ENCODE data around the gene NBL1.

The NBL1 gene

DNA sequence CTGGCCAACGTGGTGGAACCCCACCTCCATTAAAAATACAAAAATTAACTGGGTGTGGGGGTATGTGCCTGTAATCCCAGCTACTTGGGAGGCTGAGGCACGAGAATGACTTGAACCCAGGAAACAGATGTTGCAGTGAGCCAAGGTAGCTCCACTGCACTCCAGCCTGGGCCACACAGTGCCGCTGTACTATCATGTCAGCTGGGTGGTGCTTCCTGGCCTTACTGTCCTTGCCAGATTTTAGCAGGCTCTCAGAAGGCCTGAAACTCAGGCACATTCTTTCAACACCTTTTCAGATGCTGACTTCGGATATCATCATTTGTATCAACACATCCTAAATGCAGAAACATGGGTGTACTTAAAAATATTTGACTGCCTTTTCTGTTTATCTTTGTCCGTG, 31.6 kb upstream of the NBL1 start:
- Histone ChIP-seq H3K27me3 (ENCODE audit: control insufficient read depth, insufficient read depth, low read length) (no peaks in the 10 kb centered on the region), H3K36me3 (ENCODE audit: control insufficient read depth, insufficient read depth, low read length) (no peaks in the 10 kb centered on the region), H3K4me3 (ENCODE audit: low read depth, low read length) (no peak overlapping the region), H3K9me3 (ENCODE audit: control insufficient read depth, insufficient read depth, low read length) (no peaks in the 10 kb centered on the region), H3K9ac (ENCODE audit: low read depth, low read length) (no peak overlapping the region), H3K4me1 (ENCODE audit: control insufficient read depth, insufficient read depth, low read length) (no peaks in the 10 kb centered on the region)

DNA sequence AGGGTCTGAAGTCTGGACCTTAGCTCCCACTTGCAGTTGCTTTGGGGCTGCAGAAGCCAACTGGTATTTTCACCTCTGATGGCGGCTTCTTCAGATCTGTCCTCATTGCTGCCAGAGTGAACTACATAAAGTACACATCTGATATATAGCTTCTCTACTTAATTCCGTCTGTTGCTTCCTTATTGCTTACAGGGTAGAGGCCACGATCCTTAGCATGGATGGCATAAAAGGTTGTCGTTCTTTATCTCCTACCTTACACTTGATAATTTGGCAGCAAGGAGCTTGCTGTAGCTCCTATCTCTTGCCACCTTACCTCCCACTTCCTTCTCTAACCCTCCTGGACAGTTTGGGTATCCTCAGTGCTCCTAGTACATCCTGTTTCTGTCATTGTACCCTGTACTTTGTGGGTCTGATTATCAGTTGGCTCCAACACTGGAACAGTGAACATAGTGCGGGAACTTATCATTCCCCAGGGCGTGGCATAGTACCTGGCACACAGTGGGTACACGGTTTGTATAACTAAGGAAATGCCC, 30.9 kb upstream of the NBL1 start:
- Histone ChIP-seq H3K27me3 (ENCODE audit: control insufficient read depth, insufficient read depth, low read length) (no peaks in the 10 kb centered on the region), H3K4me1 (ENCODE audit: control insufficient read depth, insufficient read depth, low read length) (no peaks in the 10 kb centered on the region), H3K4me3 (ENCODE audit: low read depth, low read length) (no peak overlapping the region), H3K9ac (ENCODE audit: low read depth, low read length) (no peak overlapping the region), H3K36me3 (ENCODE audit: control insufficient read depth, insufficient read depth, low read length) (no peaks in the 10 kb centered on the region), H3K9me3 (ENCODE audit: control insufficient read depth, insufficient read depth, low read length) (no peaks in the 10 kb centered on the region)

DNA sequence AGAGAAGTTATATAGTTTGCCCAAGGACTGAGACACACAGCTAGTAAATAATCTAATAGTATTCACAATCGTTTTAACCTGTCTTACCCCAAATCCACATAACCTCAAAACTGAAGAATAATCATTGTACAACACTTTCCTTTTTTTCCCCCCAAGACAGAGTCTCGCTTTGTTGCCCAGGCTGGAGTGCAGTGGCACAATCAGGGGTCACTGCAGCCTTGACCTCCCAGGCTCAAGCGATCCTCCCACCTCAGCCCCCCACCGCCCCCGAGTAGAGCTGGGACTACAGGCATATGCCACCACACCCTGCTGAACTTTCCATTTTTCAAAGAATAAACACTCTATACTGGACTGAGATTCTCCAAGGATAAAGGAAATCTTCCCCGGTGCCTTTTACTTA, 28.7 kb upstream of the NBL1 start:
- Histone ChIP-seq H3K36me3 (ENCODE audit: control insufficient read depth, insufficient read depth, low read length) (no peaks in the 10 kb centered on the region), H3K9ac (ENCODE audit: low read depth, low read length) (no peak overlapping the region), H3K9me3 (ENCODE audit: control insufficient read depth, insufficient read depth, low read length) (no peaks in the 10 kb centered on the region), H3K4me3 (ENCODE audit: low read depth, low read length) (no peak overlapping the region), H3K4me1 (ENCODE audit: control insufficient read depth, insufficient read depth, low read length) (peaks cover 10% of the 10 kb centered on the region), H3K27me3 (ENCODE audit: control insufficient read depth, insufficient read depth, low read length) (no peaks in the 10 kb centered on the region)

DNA sequence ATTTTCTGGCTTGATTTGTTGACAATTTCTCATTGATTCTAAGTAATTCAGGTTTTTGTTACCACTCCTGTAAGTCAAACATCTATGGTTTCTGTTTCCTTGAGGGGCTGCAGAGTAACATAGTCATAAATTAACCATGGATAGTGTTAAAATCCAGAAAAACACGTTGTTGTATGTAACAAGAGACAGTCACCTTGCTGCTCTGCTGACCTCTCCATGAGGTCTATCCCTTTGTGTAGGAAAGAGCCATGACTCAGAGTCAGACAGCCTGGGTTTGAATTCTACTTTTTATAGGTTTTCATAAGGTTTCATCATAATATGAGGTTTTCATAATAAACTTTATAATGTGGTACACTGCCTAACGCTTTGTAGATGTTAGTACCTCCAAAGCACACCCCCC, 27.6 kb upstream of the NBL1 start:
- no peaks in the 10 kb centered on the region for H3K9me3 ChIP-seq (ENCODE audit: control insufficient read depth, insufficient read depth, low read length)
- no peak overlapping the region for H3K4me3 ChIP-seq (ENCODE audit: low read depth, low read length)
- H3K27me3 ChIP-seq (ENCODE audit: control insufficient read depth, insufficient read depth, low read length), result no peaks in the 10 kb centered on the region
- H3K9ac ChIP-seq (ENCODE audit: low read depth, low read length), result no peak overlapping the region
- no peaks in the 10 kb centered on the region for H3K36me3 ChIP-seq (ENCODE audit: control insufficient read depth, insufficient read depth, low read length)
- peaks cover 11% of the 10 kb centered on the region for H3K4me1 ChIP-seq (ENCODE audit: control insufficient read depth, insufficient read depth, low read length)

DNA sequence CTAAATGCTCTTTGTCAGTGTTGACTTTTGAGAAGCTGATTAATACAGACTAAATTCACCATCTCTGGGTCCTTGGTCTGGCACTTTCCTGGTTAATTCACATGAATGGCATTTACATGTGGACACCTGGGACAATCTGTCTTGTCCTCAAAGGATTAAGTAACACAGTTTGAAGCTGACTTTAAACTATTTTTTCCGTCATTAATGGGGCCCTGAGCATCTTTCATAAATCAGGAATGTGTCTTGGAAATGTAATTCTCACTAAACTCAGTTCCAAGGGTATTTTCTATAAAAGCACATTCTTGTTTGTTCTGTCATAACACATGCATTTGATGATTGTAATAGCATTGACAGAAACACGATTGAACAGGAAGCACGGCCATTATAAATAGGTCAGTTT, 26.7 kb upstream of the NBL1 start:
- Histone ChIP-seq H3K27me3 (ENCODE audit: control insufficient read depth, insufficient read depth, low read length) (no peaks in the 10 kb centered on the region), H3K4me1 (ENCODE audit: control insufficient read depth, insufficient read depth, low read length) (peaks cover 11% of the 10 kb centered on the region), H3K36me3 (ENCODE audit: control insufficient read depth, insufficient read depth, low read length) (no peaks in the 10 kb centered on the region), H3K9ac (ENCODE audit: low read depth, low read length) (no peak overlapping the region), H3K9me3 (ENCODE audit: control insufficient read depth, insufficient read depth, low read length) (no peaks in the 10 kb centered on the region), H3K4me3 (ENCODE audit: low read depth, low read length) (no peak overlapping the region)

DNA sequence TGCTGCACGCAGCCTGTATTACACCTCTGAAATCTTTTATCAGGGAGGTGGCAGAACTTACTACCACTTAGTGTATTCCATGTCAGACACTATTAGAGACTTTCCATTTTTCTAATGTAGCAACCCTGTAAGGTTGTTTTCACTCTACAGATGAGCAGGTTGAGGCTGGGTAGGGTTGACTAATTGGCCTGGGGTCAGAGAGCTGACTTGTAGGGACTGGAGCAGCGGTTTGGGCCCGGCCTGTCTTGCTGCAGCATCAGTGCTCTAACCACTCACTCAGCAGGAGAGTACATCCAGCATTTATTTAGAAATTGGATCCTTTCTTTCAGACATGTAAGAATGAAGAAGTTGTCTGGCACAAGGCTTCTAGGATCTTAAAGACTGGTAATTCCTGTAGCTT, 25.7 kb upstream of the NBL1 start:
- Histone ChIP-seq H3K4me3 (ENCODE audit: low read depth, low read length) (no peak overlapping the region), H3K36me3 (ENCODE audit: control insufficient read depth, insufficient read depth, low read length) (no peaks in the 10 kb centered on the region), H3K4me1 (ENCODE audit: control insufficient read depth, insufficient read depth, low read length) (peaks cover 11% of the 10 kb centered on the region), H3K9me3 (ENCODE audit: control insufficient read depth, insufficient read depth, low read length) (no peaks in the 10 kb centered on the region), H3K27me3 (ENCODE audit: control insufficient read depth, insufficient read depth, low read length) (no peaks in the 10 kb centered on the region), H3K9ac (ENCODE audit: low read depth, low read length) (no peak overlapping the region)

DNA sequence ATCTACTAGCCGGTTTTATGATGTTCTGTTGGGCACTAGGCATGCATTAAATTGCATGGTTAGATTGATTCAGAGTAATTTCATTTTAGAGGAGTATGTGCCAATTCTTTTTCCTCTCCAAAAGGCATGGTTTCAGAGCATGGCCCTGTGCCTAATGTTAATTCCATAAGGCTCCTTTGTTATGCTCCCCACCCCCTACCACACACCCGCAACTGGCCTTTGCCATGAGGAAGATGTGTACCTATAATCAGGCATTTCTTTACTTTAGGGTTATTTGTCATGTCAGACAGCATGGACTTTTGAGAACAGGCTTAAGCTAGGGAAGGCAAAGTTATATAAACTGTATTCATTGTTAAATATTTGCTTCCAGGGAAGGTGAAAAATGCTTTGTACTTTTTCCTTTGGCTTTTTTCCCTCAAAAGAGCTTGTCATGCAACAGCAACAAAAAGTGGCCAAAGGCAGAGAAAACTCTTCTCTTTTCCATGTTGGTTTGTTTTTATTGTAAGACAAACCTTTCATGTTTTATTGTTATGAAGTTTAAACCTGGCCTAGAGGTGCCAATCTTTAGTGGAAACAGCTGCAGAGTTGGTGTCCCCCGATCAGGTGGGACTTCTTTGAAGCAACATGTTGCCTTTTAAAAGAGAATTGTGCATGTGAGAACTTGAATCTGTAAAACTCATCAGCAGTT, 24.3 kb upstream of the NBL1 start:
- H3K9me3 ChIP-seq (ENCODE audit: control insufficient read depth, insufficient read depth, low read length), result no peaks in the 10 kb centered on the region
- H3K4me1 ChIP-seq (ENCODE audit: control insufficient read depth, insufficient read depth, low read length), result peaks cover 11% of the 10 kb centered on the region
- no peak overlapping the region for H3K9ac ChIP-seq (ENCODE audit: low read depth, low read length)
- no peak overlapping the region for H3K4me3 ChIP-seq (ENCODE audit: low read depth, low read length)
- peaks cover 3% of the 10 kb centered on the region for H3K36me3 ChIP-seq (ENCODE audit: control insufficient read depth, insufficient read depth, low read length)
- no peaks in the 10 kb centered on the region for H3K27me3 ChIP-seq (ENCODE audit: control insufficient read depth, insufficient read depth, low read length)

DNA sequence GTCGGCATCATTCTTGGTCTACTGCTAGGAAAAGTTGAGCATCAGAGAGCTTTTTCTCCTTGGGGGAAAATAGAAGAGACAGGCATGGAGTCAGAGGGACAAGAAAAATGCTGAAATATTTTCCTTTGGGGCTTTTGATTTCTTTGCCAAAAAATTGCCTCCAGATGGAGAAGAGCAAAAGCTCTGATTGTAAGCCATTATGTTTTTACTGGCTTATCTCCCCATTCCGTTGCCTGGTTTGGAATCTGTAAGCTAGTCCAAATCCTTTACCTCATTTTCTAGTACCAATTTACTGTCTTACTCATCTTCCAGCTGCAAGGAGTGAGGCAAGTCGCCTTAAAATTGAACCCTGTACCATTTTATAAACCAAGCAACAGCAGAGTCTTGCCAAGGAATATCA, 23.3 kb upstream of the NBL1 start:
- Histone ChIP-seq H3K4me1 (ENCODE audit: control insufficient read depth, insufficient read depth, low read length) (peaks cover 11% of the 10 kb centered on the region), H3K36me3 (ENCODE audit: control insufficient read depth, insufficient read depth, low read length) (peaks cover 8% of the 10 kb centered on the region), H3K9me3 (ENCODE audit: control insufficient read depth, insufficient read depth, low read length) (no peaks in the 10 kb centered on the region)

DNA sequence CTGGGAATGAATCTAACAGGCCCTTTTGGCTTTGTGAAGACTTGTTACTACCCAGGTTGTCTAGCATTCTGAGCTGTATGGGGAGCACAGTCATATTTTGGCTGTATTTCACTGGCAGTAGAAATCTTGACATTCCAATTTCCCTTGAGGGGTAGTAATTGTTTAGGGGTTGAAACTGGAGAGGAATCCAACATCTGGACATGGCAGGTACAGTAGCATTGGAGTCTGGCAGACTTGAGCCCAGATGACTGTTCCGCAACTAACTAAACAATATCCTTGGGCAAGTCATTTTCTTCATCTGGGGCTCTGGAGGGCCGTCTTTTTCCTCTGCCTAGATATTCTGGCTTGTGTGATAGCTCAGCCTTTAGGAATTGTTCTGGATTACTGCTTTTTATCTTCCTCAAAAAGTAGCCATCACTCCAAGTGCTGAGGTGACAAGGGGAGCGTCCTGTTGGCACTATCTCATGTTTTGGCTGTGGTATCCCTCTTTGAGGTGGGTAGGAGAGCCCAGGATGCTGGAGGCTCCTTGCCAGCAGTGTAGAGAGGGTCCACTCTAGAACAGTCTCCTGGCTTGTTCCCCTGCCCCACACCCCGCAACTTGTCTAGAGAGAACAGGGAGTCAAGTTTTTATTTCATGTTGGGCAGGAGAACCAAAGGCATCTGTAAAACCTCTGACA, 22.7 kb upstream of the NBL1 start:
- Histone ChIP-seq H3K36me3 (ENCODE audit: control insufficient read depth, insufficient read depth, low read length) (peaks cover 11% of the 10 kb centered on the region), H3K9ac (ENCODE audit: low read depth, low read length) (no peak overlapping the region), H3K4me3 (ENCODE audit: low read depth, low read length) (no peak overlapping the region), H3K9me3 (ENCODE audit: control insufficient read depth, insufficient read depth, low read length) (no peaks in the 10 kb centered on the region), H3K4me1 (ENCODE audit: control insufficient read depth, insufficient read depth, low read length) (peaks cover 11% of the 10 kb centered on the region), H3K27me3 (ENCODE audit: control insufficient read depth, insufficient read depth, low read length) (no peaks in the 10 kb centered on the region)

More for the DNA sequence above, 23.3 kb upstream of the NBL1 start:
- no peak overlapping the region for H3K4me3 ChIP-seq (ENCODE audit: low read depth, low read length)
- H3K27me3 ChIP-seq (ENCODE audit: control insufficient read depth, insufficient read depth, low read length), result no peaks in the 10 kb centered on the region
- no peak overlapping the region for H3K9ac ChIP-seq (ENCODE audit: low read depth, low read length)

DNA sequence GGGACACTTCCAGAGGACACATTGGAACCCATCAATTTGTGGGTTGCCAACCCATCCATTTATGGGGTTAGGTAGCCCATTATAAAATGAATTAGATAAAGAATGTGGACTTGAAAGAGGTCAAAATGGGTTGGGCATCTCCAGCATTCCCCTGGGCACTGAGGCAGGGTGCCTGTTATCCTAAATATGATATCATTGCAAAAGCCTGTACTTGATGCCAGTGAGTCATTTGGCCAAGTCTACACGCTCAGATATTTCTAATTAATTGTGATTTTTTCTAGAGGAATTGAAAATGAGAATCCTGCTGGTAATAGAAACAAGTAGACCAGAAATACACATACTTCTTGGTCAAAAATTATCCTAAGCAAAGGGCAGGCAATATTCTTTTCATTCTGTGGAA, 21.9 kb upstream of the NBL1 start:
- Histone ChIP-seq H3K9ac (ENCODE audit: low read depth, low read length) (no peak overlapping the region), H3K4me3 (ENCODE audit: low read depth, low read length) (no peak overlapping the region), H3K4me1 (ENCODE audit: control insufficient read depth, insufficient read depth, low read length) (peaks cover 11% of the 10 kb centered on the region), H3K9me3 (ENCODE audit: control insufficient read depth, insufficient read depth, low read length) (no peaks in the 10 kb centered on the region), H3K27me3 (ENCODE audit: control insufficient read depth, insufficient read depth, low read length) (no peaks in the 10 kb centered on the region), H3K36me3 (ENCODE audit: control insufficient read depth, insufficient read depth, low read length) (peaks cover 16% of the 10 kb centered on the region)

DNA sequence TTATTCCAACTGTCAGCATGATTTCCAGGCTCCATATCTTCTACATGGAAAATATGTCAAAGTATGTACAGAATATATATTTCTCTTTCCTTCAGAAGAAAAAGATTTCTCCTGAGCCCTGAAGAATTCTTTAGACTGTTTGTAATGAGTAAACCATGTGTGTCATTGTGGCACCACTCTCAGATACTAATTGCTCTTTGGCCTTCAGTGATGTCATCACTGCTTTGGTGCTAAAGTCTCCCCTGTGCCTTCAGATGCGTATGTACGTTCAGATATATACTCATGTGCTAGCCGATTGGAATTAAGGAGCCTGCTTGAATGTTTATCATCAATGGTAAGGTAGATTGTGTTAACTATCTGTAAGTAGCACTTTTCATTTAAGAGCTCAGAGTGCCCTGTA, 20.6 kb upstream of the NBL1 start:
- Histone ChIP-seq H3K27me3 (ENCODE audit: control insufficient read depth, insufficient read depth, low read length) (no peaks in the 10 kb centered on the region), H3K36me3 (ENCODE audit: control insufficient read depth, insufficient read depth, low read length) (peaks cover 20% of the 10 kb centered on the region), H3K9me3 (ENCODE audit: control insufficient read depth, insufficient read depth, low read length) (no peaks in the 10 kb centered on the region), H3K9ac (ENCODE audit: low read depth, low read length) (no peak overlapping the region), H3K4me1 (ENCODE audit: control insufficient read depth, insufficient read depth, low read length) (peaks cover 11% of the 10 kb centered on the region), H3K4me3 (ENCODE audit: low read depth, low read length) (no peak overlapping the region)

DNA sequence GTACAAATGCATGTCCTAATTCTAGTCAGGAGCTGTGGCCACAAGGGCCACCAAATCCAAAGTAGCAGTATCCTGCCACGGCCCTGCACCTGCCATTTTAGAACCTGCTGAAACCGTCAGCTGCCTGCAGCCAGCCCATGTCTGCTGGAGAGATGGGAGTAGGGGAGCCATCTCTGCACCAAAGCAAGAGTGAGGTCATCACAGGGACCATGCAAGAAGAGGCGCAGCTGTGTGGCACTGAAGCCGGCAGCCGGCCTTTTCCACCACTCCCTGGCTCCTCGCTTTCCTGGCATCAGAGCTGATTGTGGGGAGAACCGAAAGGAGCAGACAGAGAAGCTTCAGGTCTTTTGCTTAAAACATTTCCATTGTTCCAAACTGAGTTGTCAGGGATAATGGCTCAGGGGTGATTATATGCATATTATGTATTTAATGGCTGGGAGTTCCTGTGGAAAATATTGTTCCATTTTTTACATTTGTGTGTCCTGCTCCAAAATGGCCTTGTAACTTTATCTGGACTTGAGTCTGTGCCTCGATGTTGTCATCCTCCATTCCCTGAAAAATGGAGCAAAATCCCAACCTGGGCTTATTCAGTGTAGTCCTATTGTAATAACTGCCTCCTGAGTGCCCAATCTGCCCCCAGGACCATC, 18.7 kb upstream of the NBL1 start:
- H3K9me3 ChIP-seq (ENCODE audit: control insufficient read depth, insufficient read depth, low read length), result no peaks in the 10 kb centered on the region
- no peak overlapping the region for H3K9ac ChIP-seq (ENCODE audit: low read depth, low read length)
- H3K4me1 ChIP-seq (ENCODE audit: control insufficient read depth, insufficient read depth, low read length), result peaks cover 9% of the 10 kb centered on the region
- H3K27me3 ChIP-seq (ENCODE audit: control insufficient read depth, insufficient read depth, low read length), result no peaks in the 10 kb centered on the region
- H3K4me3 ChIP-seq (ENCODE audit: low read depth, low read length), result no peak overlapping the region
- peaks cover 20% of the 10 kb centered on the region for H3K36me3 ChIP-seq (ENCODE audit: control insufficient read depth, insufficient read depth, low read length)

All from iPS-15b (cell line).